ENCODE results near the gene RSPH1. TPM values are rescaled to one million over a fixed set of nuclear protein-coding genes. Genes with fewer than 3 reads are reported as not detected.

RSPH1 gene
- total RNA-seq, 4 donors from 2014 or later, result 0.80 to 10.0 (median 8.0) TPM

DNA sequence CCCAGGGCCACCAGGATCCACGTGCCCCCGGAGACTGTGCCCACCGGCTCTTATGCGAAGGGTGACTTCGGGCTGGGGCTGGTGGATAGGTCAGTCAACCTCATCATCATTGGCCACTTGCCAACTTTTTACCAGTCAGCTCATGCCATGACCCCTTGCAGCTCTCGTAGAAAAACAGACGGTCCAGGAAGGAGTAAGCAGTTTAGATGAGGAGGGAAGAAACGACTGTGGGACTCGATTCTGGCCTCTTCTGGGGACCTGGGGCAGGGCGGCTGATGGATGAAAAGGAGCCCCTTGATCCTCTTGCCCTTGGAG, 51.3 kb downstream of the RSPH1 start:
- no peak for DNase-seq
- no peak overlapping the region for H3K4me3 ChIP-seq
- H3K27me3 ChIP-seq, result no peaks in the 10 kb centered on the region
- no peak for TF ChIP-seq EP300 (IDR thresholded peaks at IDR 0.05; ENCODE audit: low read depth)
- no peak for TF ChIP-seq POLR2A (IDR thresholded peaks at IDR 0.05)
- no peak for TF ChIP-seq POLR2AphosphoS5 (IDR thresholded peaks at IDR 0.05)
- TF ChIP-seq, protein P1, sequence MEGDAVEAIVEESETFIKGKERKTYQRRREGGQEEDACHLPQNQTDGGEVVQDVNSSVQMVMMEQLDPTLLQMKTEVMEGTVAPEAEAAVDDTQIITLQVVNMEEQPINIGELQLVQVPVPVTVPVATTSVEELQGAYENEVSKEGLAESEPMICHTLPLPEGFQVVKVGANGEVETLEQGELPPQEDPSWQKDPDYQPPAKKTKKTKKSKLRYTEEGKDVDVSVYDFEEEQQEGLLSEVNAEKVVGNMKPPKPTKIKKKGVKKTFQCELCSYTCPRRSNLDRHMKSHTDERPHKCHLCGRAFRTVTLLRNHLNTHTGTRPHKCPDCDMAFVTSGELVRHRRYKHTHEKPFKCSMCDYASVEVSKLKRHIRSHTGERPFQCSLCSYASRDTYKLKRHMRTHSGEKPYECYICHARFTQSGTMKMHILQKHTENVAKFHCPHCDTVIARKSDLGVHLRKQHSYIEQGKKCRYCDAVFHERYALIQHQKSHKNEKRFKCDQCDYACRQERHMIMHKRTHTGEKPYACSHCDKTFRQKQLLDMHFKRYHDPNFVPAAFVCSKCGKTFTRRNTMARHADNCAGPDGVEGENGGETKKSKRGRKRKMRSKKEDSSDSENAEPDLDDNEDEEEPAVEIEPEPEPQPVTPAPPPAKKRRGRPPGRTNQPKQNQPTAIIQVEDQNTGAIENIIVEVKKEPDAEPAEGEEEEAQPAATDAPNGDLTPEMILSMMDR (IDR thresholded peaks at IDR 0.05), result no peak
- peaks cover 0 to under 1% (median 0%) of the 10 kb centered on the region in 4 donors for H3K4me1 ChIP-seq
- in situ Hi-C loops (cut with MboI; ENCODE audit: low pct_ligation_motif_present in 1 of 4, low pct_unique_long_range_greater_than_20kb in 1 of 4, low sequenced_read_pairs in 3 of 4), result loop anchor here in 3 of 4 donors (10.0 kb wide), 3 partner anchors 60 to 300 kb away; no protein-coding TSS in a partner anchor
- H3K36me3 ChIP-seq, result no peaks in the 10 kb centered on the region
- no peak overlapping the region for H3K27ac ChIP-seq
- 47 to 79% methylated on average over 2 to 10 of the region's 10 CpGs for WGBS, 2 donors (ENCODE audit: low coverage in 1 of 2)
- H3K9me3 ChIP-seq, result no peaks in the 10 kb centered on the region
- intact Hi-C loops (cut with DNase I; ENCODE audit: low total_unique reads), result no loop called here

DNA sequence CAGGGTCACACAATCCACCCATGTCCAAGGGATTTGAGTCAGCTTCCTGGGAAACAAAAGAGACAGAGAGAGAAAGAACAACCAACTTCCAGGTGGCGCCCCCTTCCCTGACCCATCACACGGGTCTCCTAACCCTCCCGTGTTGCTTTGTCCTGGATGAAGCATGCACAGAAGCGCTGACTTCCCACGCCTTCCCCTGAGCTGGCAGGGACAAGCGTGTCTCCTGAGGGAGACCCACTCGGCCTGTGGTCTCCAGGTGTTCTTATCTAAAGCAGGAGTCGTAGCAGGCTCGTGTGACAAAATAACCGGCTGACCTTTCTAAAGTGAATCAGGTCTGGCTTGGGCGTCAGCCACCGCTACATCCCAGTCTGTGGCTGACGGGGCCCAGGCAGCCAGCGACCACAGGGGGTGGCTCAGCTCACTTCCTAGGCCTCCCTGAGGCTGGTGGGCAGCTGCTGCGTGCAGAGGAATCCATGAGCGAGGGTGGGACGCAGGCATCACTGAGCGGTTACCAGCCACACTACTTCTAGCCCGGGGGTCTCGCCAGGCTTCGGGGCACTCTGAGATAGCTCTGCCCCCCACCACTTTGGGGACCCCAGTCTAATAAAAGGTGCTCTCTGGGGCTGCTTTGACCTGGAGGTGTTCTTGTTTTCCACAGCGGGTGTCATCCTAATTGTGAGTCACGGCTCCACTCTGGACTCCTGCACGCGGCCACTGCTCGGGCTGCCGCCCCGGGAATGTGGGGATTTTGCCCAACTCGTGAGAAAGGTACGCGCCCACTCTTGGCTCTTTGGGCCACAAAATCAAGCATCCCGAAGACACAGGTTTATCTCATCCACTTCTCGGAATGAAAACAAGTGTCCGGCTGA, 51.9 kb downstream of the RSPH1 start:
- DNase-seq, result peak; percentile 6
- TF ChIP-seq, protein P1 (IDR thresholded peaks at IDR 0.05), result no peak
- TF ChIP-seq POLR2AphosphoS5 (IDR thresholded peaks at IDR 0.05) (no peak), POLR2A (IDR thresholded peaks at IDR 0.05) (no peak), EP300 (IDR thresholded peaks at IDR 0.05; ENCODE audit: low read depth) (no peak)
- WGBS, 2 donors (ENCODE audit: low coverage in 1 of 2), result 89% methylated on average over 34 of the region's 34 CpGs; no CpG with 5 or more reads in 1 of the 2 donors
- in situ Hi-C loops (cut with MboI; ENCODE audit: low pct_ligation_motif_present in 1 of 4, low pct_unique_long_range_greater_than_20kb in 1 of 4, low sequenced_read_pairs in 3 of 4) (loop anchor here in 3 of 4 donors (10.0 kb wide), 3 partner anchors 59 to 299 kb away; no protein-coding TSS in a partner anchor), intact Hi-C loops (cut with DNase I; ENCODE audit: low total_unique reads) (no loop called here)
- Histone ChIP-seq H3K36me3 (no peaks in the 10 kb centered on the region), H3K4me1 (no peaks in the 10 kb centered on the region), H3K4me3 (no peak overlapping the region), H3K27ac (no peak overlapping the region), H3K9me3 (no peaks in the 10 kb centered on the region), H3K27me3 (no peaks in the 10 kb centered on the region)

DNA sequence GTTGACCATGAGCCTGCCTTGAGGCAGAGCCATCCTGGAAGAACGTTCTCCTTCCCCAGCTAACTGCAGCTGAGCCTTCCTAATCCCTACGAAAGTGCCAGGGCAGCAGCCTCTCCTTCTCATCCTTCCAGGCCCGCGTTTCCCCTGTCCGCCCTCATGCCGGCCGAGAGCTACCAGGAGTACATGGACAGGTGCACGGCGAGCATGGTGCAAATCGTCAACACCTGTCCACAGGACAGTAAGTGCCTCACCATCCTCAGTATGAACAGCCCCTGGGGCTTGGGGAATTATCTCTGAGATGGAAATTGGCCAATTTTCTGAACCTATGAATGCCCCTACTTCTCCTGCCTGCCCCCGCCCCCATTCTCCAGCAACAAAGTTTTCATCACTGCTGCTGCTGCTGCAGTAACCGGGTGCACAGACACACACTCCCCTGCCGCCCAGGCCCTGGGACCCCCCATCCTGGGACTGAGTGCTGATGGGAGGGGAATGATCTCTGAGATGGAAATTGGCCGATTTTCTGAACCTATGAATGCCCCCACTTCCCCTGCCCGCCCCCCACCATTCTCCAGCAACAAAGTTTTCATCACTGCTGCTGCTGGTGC, 52.7 kb downstream of the RSPH1 start:
- intact Hi-C loops (cut with DNase I; ENCODE audit: low total_unique reads), result no loop called here
- 90% methylated on average over 15 of the region's 15 CpGs; no CpG with 5 or more reads in 1 of the 2 donors for WGBS, 2 donors (ENCODE audit: low coverage in 1 of 2)
- no peak overlapping the region for H3K4me3 ChIP-seq
- no peaks in the 10 kb centered on the region for H3K27me3 ChIP-seq
- no peaks in the 10 kb centered on the region for H3K9me3 ChIP-seq
- no peak overlapping the region for H3K27ac ChIP-seq
- no peaks in the 10 kb centered on the region for H3K4me1 ChIP-seq
- in situ Hi-C loops (cut with MboI; ENCODE audit: low pct_ligation_motif_present in 1 of 4, low pct_unique_long_range_greater_than_20kb in 1 of 4, low sequenced_read_pairs in 3 of 4), result loop anchor here in 3 of 4 donors (10.0 kb wide), 3 partner anchors 58 to 298 kb away; no protein-coding TSS in a partner anchor
- peak; percentile 6 for DNase-seq
- H3K36me3 ChIP-seq, result no peaks in the 10 kb centered on the region
- TF ChIP-seq, protein P1 (IDR thresholded peaks at IDR 0.05), result no peak
- TF ChIP-seq EP300 (IDR thresholded peaks at IDR 0.05; ENCODE audit: low read depth) (no peak), POLR2AphosphoS5 (IDR thresholded peaks at IDR 0.05) (no peak), POLR2A (IDR thresholded peaks at IDR 0.05) (no peak)

DNA sequence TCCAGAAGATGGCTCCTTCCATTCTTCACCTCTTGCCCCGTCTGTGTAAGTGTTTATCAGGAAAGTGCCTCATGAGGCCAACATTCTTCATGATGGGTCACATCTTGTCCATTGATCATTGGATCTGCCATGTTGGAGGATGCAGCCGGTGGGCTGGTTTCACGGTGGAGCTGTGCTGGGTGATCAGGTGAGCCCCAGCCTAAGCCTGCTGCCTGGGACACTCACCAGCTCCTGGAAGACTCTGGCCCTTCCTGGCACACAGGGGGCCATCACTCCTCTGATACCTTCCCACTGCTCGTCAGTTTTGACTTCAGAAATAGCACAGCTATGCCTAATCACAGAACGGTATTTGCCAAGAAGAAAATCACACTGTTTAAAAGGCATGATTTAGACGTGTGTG, 54.1 kb downstream of the RSPH1 start:
- no peak for TF ChIP-seq POLR2A (IDR thresholded peaks at IDR 0.05)
- TF ChIP-seq, protein P1 (IDR thresholded peaks at IDR 0.05), result no peak
- TF ChIP-seq POLR2AphosphoS5 (IDR thresholded peaks at IDR 0.05), result no peak
- TF ChIP-seq EP300 (IDR thresholded peaks at IDR 0.05; ENCODE audit: low read depth), result no peak
- peak; percentile 1 for DNase-seq
- Histone ChIP-seq H3K4me1 (no peaks in the 10 kb centered on the region), H3K36me3 (no peaks in the 10 kb centered on the region), H3K9me3 (no peaks in the 10 kb centered on the region), H3K4me3 (no peak overlapping the region), H3K27ac (no peak overlapping the region), H3K27me3 (no peaks in the 10 kb centered on the region)
- in situ Hi-C loops (cut with MboI; ENCODE audit: low pct_ligation_motif_present in 1 of 4, low pct_unique_long_range_greater_than_20kb in 1 of 4, low sequenced_read_pairs in 3 of 4) (loop anchor here in 3 of 4 donors (10.0 kb wide), 3 partner anchors 57 to 297 kb away; no protein-coding TSS in a partner anchor), intact Hi-C loops (cut with DNase I; ENCODE audit: low total_unique reads) (no loop called here)
- 29 to 90% methylated on average over 1 to 6 of the region's 6 CpGs for WGBS, 2 donors (ENCODE audit: low coverage in 1 of 2)

Measured in transverse colon (tissue), 4 donors.